ENCODE results near the gene SPATA24. TPM values are rescaled to one million over a fixed set of nuclear protein-coding genes. Genes with fewer than 3 reads are reported as not detected.
"Not testable (repeated sequence)": the region's sequence is repeated elsewhere in the genome, so short reads cannot be mapped to it uniquely, and the experiment has no call there.

The SPATA24 gene, protein sequence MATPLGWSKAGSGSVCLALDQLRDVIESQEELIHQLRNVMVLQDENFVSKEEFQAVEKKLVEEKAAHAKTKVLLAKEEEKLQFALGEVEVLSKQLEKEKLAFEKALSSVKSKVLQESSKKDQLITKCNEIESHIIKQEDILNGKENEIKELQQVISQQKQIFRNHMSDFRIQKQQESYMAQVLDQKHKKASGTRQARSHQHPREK
- 4.7 and 6.1 TPM in 2 replicates for total RNA-seq (2014; rRNA removed; shearing (Covaris generic))

DNA sequence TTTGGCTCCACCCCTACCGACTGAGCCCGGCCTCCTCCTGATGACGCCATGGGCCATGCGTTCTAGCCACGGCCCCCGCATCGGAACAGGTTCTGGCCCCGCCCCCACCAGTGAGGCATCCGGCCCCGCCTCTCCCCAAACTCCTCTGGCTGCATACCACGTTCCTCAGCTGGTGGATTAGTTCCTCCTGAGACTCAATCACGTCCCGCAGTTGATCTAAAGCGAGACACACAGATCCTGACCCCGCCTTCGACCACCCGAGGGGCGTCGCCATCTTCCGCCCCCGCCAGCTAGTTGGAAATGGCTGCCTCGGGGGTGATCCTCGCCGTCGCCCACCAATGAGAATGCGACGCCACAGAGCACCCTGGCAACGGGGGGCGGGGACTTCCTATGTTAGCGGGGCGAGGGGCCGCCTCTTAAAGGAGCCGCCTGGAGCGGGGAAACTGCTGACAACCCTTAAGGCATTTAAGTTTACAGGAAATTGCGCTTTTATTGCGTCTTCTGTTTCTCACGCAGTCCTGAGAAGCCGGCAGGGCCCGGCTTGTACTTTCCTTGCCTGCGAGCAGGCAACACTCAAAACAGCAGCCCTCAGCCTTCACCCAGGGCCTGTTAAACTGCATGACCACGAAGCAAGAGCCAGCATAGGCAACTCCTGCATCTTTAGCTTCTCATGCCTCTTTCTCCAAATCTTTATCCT is at the start of gene SPATA24:
Gene SPATA24, minus strand, starts transcription at position 303 of the 697 bp plus-strand sequence. Its CDS starts 29 bp downstream, at position 274.
- DNase-seq (ENCODE audit: low read depth): peak; percentile 95

DNA sequence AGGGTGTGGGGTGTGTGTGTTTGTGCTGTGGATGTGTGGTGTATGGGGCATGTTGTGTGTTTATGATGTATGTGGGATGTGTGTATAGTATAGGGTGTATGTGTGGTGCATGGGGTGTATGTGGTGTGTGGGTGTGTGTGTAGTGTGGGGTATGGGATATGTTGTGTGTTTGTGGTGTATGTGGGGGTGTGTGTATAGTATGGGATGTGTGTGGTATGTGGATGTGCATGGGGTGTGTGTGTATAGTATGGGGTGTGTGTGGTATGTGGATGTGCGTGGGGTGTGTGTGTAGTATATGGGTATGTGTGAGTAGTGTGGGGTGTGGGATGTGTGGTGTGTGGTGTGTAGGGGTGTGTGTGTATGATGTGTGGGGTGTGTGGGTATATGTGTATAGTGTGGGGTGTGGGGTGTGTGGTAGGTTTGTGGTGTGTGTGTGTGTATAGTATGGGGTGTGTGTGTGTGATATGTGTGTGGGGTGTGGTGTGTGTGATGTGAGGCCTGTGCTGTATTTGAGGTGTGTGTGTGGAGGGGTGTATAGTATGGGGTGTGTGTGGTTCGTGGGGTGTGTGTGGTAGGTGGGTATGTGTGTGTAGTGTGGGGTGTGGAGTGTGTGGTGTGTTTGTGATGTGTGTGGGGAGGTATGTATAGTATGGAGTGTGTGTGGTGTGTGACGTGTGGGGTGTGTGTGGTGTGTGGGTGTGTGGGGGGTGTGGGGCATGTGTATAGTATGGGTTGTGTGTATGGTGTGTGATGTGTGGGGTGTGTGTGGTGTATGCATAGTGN is 48.2 kb upstream of the SPATA24 start:
- no peak for DNase-seq (ENCODE audit: low read depth)

DNA sequence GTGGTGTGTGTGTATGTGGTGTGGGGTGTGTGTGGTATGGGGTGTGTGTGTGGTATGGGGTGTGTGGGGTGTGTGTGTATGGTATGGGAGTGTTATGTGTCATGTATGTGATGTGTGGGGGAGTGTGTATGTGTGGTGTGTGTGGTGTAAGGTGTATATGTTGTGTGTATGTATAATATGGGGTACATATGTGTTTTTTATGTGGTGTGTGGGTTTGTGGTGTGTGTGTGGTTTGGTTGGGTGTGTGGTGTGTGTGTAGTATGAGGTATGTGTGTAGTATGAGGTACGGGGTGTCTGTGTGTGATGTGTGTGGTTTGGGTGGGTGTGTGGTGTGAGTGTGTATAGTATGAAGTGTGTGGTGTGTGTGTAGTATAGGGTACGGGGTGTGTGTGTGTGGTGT is 47.3 kb upstream of the SPATA24 start:
- DNase-seq (ENCODE audit: low read depth): no peak

DNA sequence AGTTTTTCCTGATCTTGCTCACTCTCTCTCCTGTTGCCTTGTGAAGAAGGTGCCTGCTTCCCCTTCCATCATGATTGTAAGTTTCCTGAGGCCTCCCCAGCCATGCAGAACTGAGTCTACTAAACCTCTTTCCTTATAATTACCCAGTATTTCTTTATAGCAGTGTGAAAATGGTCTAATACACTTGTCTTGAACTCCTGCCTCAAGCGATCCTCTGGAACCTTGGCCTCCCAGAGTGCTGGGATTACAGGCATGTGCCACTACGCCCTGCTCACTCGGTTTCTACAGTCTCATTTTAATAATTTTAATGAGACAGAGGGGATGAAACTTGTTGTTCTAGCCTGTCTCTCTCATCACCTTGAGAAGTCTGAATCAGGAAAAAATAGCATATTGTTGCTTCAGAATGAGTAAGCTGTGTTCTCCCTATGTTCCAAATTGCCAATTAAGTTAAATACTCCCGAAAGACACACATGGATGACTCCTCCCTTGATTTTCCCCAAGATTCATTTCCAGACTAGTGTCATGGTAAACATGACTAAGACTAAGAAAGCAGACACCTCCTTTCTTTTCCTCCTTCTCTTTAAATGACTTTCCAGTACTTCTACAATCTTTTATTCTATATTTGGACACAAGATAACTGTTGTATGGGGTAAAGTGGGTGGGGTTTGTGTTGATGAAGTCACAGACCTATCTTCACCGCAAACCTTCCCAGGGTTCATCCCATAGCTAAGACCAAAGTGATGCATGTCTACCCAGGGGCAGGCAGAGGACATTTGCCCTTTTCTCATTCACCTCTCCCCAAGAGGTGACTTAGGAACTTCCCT is 43.3 kb upstream of the SPATA24 start:
- no peak for DNase-seq (ENCODE audit: low read depth)

DNA sequence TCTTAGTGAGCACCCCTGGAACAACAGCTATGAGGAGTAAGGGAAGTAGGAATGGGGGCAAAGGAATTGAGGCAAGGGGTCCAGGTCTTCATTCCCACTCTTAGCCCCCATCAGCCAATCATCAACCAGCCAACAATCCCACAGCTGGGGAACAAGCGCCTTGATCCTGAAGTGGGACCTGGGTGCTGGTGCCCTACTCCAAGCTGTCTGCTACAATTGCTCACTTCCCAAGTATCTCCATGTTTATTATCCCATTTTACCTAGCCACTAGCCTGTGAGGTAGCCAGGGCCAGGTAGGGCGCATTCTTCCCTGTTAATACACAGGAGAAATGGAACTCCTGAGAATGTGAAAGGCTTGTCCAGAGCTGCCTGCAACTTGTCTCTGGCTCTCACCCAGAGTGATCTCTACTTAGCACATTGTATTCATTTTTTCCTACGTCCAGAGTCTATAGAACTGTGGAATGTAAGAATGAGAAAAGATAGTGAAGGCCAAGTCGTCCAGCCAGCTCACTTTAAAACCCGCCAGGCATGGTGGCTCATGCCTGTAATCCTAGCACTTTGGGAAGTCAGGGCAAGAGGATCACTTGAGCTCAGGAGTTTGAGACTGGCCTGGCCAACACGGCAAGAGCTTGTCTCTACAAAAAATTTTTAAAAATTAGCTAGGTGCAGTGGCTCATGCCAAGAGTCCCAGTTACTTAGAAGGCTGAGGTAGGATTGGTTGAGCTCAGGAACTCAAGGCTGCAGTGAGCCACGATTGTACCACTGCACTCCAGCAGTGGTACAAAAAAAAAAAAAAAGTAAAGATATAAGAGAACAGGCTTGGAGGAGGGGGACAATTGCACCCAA is 41.7 kb upstream of the SPATA24 start:
- DNase-seq (ENCODE audit: low read depth): no peak

DNA sequence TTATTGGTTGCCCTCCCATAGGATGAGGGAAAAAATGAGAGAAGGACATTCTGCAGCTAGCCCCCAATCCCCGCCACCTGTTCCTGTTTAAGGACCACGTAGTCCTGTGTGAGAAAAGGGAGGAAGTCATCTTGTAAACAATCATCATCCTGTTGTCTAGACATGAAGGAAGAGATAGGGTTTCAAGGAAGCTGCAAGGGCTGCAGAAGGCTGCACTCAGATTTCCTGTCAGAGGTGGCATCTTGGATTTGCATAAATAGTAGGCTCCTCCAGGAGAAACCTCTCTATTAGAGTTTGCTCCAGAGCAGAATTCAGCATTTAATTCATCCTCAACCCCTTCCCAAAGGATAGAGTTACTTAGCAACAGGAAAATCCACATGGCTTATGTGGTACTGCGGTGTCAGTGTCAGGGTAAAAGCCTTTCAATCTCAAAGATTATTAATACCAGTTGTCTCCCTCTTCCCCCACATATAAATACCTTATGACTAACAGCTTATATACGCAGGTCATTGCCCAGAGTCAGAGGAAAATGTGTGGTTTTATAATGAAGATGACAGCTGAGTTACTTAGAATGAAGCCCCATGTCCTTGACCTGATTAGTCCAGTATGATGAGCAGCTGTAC is 40.1 kb upstream of the SPATA24 start:
- peak; percentile 71 for DNase-seq (ENCODE audit: low read depth)

DNA sequence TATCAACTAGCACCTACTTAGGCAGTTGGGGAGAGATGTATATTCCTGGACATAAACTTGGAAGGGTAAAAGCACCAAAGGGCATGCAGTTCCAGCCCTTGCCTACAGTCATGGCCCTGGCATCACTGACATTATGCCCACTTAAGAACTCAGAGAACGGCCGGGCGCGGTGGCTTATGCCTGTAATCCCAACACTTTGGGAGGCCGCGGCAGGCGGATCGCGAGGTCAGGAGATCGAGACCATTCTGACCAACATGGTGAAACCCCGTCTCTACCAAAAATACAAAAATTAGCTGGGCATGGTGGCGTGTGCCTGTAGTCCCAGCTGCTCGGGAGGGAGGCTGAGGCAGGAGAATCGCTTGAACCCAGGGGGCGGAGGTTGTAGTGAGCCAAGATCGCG is 36.5 kb upstream of the SPATA24 start:
- not testable (repeated sequence) for DNase-seq (ENCODE audit: low read depth)

DNA sequence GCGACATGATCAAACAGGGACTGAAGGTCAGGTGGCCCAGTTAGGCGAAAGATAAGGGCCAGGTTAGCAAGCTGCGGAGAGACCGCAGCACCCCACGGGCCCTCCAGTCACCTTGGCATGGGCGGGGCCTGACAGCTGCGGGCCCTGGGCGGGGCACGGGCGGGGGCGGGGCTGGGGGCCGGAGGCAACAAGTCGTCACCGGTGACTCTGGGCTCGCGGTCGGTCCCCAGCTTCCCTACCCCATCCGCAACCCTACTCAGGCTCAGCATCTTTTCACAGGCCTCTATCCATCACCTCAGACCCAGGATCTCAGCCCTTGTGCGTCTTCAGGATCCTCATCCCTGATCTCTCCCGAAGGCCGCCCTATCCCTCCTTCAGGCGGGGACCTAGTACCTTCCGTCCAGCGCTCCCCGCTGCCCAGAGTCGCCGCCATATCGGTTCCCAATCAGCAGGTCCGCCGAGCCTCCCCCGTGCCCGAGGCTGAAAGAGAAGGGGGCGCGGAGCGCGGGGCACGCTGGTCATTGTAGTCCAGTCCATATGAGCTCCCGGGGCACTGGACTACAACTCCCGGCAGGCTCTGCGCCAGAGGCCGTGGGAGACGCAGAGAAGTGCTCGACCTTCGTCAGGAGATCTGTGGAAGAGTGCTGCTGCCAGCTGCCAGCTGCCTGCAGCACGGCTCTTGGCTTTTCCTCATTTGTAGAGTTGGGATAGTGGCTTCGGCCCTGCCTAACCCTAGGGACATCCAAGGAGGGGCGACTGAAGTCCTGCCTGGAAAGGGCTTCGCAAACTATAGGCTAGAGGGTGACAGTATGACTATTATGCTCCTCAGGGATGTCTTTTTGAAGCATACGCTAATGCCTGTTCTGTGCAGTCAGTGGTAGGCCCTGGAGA is 35.4 kb upstream of the SPATA24 start, which contains the start of gene DNAJC18:
Gene DNAJC18, minus strand, starts transcription at position 513 of the 891 bp plus-strand sequence. Its CDS starts 80 bp downstream, at position 433.
- peak; percentile 83 for DNase-seq (ENCODE audit: low read depth)

DNA sequence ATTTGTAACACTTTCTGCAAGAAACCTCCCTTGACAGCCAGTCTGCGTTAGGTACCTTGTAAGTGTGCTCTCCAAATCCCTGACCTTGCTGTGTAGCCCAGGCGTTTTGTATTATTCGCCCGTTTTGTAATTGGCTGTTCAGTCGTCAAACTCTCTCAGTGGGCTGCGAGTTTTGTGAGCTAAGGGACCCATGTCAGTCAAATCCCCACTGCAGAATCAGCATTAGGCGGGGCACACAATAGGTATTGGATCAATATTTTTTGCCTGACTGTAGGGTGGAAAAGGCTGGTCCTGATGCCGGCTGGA is 34.8 kb upstream of the SPATA24 start:
- DNase-seq (ENCODE audit: low read depth): no peak

DNA sequence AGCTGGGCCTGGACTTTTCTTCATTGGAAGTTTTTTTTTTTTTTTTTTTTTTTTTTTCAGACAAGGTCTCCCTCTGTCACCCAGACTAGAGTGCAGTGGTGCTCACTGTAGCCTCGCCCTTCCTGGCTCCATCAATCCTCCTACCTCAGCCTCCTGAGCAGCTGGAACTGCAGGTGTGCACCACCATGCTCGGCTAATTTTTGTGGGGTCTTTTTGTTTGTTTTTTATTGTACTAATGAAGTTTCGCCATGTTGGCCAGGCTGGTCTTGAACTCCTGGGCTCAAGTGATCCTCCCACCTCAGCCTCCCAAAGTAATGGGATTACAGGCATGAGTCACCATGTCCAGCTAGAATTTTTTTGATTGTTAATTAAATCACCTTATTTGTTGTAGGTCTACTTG is 31.8 kb upstream of the SPATA24 start:
- DNase-seq (ENCODE audit: low read depth): no peak

DNA sequence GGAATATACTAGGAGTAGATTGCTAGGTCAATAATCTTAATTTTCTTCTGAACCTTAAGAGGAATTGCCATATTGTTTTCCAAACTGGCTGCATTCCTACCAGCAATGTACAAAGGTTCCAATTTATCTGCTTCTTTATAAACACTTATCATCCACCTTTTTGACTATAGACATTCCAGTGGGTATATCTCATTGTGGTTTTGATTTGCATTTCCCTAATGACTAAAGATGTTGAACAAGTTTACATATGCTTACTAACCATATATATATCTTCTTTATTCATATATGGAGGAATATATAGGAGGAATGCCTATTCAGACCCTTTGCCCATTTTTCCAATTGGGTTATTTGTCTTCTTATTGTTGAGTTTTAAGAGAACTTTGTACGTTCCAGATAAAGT is 27.8 kb upstream of the SPATA24 start:
- DNase-seq (ENCODE audit: low read depth): no peak

DNA sequence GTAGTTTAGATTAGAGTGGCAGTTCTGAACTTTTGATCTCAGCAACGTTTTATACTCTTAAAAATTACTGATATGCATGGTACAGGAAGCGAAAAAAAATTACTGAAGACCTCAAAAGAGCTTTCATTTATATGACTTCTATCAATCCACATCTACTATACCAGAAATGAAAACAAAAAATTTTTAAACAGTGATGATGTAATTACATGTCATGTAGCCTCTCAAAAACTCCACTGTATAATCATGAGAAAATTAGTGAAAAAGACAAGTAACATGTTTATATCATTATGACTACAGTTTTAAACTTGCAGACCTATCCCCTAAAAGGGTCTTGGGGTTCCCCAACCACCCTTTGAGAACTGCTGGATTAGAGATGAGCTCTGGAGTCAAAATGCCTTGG is 26.1 kb upstream of the SPATA24 start:
- no peak for DNase-seq (ENCODE audit: low read depth)

DNA sequence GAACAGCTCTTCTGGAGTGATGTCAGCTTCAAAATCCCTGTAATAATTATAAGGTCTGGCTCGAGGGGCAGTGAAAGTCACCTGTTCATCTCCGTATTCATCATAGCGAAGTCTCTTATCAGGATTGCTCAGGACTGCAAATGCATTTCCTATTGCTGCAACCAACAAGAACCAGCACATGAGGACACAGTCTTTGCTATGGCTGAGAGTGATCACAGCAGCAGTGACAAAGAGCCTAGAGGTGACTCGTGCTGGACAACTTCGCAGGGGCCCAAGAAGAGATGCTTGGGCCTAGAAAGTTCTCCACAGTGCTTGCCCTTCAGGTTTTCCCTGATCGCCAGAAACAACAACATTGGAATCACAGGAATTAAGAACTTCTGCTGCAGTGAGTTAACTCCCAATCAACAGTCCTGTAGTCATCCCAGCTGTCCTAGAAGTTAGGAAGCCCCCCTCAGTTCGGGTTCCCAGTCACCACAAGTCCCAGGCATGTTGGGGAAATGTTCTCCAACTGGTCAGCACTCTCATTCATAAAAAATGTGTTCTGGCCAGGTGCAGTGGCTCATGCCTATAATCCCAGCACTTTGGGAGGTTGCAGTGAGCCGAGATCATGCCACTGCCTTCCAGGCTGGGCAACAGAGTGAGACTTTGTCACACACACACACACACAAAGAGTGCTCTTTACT is 22.5 kb upstream of the SPATA24 start:
- peak; percentile 11 for DNase-seq (ENCODE audit: low read depth)

DNA sequence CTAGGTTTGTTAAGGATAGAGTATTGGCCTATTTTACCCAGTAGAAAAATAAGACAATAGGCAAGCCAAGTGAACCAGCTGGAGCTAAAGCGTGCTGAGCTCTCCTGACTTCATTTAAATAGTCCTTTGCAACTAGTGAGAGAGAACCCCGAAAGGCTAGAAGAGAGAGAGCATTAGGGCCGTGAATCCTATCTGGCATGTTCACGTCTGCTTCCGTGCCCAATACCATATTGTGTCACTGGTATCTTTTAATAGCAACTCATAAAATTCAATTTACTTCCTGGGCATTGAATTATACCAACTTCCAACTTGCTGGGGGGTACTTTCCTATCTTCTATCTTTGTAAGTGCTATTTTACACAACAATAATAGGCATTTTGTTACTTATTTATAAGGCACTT is 21.6 kb upstream of the SPATA24 start:
- DNase-seq (ENCODE audit: low read depth): no peak

DNA sequence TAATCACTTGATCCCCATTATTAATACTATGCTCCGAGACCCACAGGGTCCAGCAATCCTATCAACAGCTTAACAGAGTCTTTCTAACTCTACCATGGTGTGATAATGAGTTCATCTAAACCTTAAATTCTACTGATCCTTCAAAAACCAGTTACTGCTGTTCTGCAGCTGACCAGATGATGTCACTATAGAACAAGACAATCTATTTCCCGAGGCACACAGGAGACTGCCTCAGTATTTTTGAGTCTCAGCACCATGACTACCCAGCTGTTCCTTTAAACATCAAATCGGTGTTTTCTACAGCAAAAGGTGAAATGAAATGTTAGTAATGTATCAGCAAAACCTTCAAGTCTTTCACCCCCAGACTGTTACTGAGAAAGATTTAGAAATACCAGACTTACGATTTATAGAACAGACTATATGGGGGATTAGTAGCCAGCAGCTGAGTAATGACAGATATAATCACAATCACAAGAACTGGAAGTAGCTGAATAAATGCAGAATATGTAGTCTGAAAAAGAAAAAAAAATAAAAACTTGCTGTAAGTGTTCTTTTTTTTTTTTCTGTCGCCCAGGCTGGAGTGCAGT is 18.5 kb upstream of the SPATA24 start:
- peak; percentile 65 for DNase-seq (ENCODE audit: low read depth)

DNA sequence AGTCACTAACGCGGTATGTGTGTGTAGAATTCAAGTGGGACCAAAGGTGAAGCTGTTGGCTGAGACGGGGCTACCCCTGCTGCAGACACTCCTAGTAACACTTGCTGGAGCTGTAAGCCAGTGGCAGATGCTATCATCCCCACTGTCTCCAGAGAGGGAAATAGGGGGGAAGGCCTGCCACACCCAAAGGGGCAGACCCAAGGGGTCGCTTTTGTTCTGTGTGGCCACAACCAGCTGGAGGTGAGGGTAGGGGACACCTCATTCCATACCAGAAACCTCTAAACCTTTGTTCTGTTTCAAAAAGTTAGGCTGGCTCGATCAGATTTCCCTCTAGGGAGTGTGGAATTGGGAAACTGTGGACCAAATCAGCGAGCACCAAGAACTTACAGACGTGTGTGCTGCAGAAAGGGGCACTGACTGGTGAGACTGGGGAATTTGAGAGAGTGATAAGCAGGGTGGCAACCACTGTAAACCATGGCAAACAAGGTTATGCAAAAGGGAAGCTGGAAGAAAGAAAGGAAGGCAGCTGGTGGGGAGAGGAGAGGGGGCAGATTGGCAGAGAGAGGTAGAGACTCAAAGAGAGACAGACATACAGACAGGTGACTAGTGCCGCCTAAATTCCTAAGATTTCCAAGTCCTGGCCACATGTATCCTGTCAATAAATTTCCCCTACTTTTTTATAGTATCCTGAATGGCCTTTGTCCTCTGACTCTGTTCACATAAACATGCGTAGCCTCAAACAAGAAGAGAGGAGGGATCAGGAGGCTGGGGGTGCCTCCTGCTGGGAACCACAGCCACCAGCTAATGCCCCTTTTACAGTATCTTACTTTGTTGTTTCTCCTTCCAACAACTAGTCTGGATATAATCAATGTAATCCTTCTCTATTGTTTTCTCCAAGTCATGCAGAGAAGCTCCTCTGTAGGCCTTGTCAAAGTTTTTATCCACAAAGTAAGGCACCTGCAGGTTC is 15.6 kb upstream of the SPATA24 start:
- no peak for DNase-seq (ENCODE audit: low read depth)

DNA sequence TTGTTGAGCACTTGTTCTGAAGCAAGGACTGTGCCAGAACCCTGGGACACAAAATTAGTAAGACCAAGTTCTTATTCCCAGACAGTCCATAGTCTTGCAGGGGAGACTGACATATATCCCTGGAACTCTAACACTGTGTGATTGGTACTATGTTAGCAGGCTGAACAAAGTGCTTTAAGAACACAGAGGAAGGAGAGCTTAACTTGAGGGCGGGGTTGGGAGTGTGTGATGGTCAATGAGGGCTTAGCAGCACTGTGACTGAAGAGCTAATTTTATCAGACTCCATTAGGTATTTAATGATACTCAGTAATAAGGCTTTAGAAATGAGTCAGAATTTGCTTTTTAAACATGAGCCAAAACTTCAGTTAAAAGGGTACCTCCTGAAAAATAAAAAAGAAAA is 14.9 kb upstream of the SPATA24 start:
- no peak for DNase-seq (ENCODE audit: low read depth)

Measured in RPMI7951 (cell line).